Stimulated activated CD4-positive, alpha-beta T cell treated with anti-CD3 and anti-CD28 coated beads, Interleukin-4, amount 100 ng/mL, for 4 hours (primary cell): ENCODE data around the gene UVRAG.
"Not testable (repeated sequence)": the region's sequence is repeated elsewhere in the genome, so short reads cannot be mapped to it uniquely, and the experiment has no call there.

ENCODE experiments used
- DNase-seq, 2 experiments: peaks; one replicate each; pipeline ENCODE4 v3.0.0-alpha.2; 2020

UVRAG gene

DNA sequence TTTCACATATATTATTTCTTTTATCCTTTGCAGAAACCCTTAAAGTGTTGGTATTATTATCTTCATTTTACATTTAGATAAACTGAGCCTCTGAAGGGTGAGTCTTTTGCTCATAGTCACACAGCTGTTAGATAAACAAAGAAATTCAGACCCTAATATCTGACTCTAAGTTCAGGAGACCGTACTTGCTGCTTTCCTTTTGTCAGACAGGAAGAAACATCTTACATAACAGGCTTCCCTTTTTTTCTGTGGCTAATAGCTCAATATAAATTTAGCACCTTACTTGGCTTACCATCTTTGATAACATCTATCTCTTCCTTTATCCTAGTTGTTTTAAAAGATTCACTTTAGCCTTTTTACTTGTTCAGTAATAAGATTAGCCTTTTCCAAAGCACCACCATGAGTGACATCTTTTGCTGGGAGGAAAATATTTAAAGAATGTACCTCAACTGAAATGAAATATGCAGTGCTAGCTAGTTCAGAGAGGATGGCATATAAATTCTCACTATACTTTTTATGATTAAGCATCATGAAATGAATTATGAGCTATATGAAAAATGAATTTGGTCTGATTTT lies 262.7 kb downstream of the UVRAG start:
- no peak for DNase-seq

GRCh38 chr11:76081084-76081483 lies 266.1 kb downstream of the UVRAG start:
- not testable (repeated sequence) for DNase-seq

DNA sequence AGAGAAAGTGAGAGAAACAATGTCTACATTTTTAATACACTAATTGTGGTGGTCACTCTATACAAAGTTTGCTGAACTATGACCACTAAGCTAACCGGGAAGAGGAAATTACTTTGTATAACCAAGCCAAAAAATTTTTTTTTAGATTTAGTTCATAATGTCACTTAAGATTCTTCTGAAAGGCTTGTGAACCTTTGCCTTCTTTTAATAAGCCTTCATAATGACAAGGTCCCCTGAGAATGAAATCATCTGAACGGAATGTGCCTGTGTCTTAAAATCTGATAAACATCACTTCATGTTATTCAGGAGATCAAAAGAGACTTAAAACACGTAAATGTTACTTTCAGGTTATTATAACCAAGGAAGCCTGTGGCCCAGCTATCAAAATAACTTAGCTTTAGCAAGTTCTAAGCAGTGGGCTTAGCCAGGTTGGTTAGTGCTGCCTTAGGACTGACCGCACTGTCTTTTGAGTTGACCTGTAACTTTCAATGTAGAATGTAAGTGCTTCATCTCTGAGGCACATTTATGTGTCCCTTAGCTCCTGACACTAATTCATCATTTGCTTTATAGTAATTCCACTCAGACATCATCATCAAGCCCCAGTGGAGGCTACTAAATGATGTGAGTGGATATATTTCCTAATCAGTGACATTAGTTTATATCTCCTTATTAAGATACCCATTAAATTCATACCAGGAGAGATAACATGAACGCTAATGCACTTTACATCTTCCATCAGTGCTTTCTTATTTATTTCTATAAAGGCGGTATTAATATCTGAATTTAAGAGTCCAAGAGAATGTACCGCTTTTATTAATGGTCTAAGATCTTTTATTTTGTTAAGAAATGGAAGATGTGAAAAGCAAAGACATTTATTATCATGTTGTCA lies 268.8 kb downstream of the UVRAG start:
- no peak for DNase-seq

- DNase-seq, result no peak
Observed at GRCh38 chr11:76085270-76085669, 270.3 kb downstream of the UVRAG start.

- DNase-seq, result no peak
Observed at GRCh38 chr11:76086743-76087635, 272.0 kb downstream of the UVRAG start.

DNA sequence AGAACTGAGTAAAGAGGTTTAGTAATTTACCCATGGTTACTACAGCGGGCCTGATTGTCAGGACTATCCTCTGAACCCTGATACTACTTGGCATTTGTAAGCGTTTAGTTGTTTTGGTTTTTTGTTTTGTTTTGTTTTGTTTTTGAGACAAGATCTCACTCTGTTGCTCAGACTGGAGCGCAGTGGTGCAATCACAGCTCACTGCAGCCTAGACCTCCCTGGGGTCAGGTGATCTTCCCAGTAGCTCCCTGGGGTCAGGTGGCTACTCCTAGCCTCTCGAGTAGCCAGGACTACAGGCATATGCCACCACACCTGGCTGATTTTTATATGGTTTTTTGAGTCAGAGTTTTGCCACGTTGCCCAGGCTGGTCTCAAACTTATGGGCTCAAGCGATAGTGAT lies 272.7 kb downstream of the UVRAG start:
- DNase-seq, result no peak

GRCh38 chr11:76088511-76088910 lies 273.5 kb downstream of the UVRAG start:
- DNase-seq, result no peak

- no peak for DNase-seq
Observed at GRCh38 chr11:76090174-76090573, 275.2 kb downstream of the UVRAG start.

GRCh38 chr11:76090821-76091220 lies 275.8 kb downstream of the UVRAG start:
- DNase-seq, result no peak

DNA sequence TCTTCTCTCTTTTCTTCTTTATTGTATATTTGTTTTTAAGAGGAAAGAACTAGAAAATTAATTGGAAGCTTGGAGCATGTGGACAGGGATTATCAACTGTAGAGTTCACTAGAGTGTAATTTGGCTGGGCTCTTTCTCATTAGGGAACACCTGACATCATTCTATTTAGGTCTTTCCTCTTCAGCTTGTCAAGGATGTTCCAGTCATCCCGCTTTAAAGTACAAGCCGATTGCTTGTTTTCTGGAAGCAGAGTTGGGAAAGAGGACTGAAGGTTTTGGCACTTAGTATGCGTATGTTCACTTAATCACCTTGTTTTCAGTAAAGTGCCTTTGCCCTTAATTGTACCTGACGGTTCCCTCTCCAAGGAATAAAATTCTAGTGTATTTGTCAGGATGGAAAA lies 279.7 kb downstream of the UVRAG start:
- DNase-seq, result no peak

- DNase-seq, result no peak
Observed at GRCh38 chr11:76095891-76096290, 280.9 kb downstream of the UVRAG start.

- no peak for DNase-seq
Observed at GRCh38 chr11:76096552-76096951, 281.5 kb downstream of the UVRAG start.

DNA sequence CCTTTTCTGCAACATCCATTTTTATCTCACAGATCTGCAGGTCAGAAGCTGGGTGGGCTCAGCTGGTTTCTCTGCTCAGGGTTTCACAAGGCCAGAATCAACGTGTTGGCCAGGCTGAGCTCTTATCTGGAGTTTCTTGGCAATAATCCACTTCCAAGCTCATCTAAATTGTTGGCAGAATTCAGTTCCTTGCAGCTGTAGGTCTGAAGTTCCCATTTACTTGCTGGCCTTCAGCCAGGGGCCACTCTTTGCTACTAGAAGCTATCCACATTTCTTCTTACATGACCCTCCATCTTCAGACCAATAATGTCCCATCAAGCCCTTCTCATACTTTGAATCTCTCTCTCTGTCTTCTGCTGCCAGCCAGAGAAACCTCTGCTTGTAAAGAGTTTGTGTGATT lies 287.8 kb downstream of the UVRAG start:
- DNase-seq, result no peak

DNA sequence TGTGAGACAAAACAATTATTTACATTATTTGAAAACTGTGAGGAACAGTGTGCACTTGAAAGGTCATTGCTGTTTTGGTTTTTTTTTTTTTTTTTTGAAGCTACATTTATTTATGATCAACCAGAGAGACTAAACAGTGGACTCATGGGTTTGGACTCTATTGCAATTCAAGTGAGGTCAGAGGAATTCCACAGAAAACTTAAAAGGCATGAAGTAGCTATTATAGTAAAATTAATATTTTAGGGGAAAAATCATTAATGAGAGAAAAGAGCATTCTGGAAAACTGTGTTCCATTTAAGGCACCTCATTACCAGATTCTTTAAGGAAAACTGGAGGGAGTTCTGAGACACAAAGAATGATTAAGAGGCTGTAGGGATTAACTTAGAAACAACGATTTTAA lies 288.4 kb downstream of the UVRAG start:
- DNase-seq, result no peak

- DNase-seq, result no peak
Observed at GRCh38 chr11:76104285-76104684, 289.3 kb downstream of the UVRAG start.

DNA sequence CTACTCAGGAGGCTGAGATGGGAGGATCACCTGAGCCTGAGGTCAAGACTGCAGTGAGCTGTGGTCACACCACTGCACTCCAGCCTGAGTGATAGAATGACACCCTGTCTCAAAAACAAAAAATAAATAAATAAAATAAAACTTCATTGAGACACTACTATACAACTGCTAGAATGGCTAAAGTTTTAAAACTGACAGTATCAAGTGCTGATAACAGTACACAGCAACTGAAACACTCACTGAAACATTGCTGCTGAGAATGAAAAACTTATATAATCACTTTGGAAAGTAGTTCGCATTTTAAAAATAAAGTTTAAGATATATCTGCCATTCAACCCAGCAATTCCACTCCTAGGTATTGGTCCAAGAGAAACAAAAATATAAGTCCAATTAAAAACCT lies 290.6 kb downstream of the UVRAG start:
- no peak for DNase-seq

- no peak for DNase-seq
Observed at GRCh38 chr11:76107971-76108370, 293.0 kb downstream of the UVRAG start.

- no peak for DNase-seq
Observed at GRCh38 chr11:76114238-76114637, 299.2 kb downstream of the UVRAG start.

- DNase-seq, result no peak
Observed at GRCh38 chr11:76115555-76115954, 300.5 kb downstream of the UVRAG start.

GRCh38 chr11:76119032-76119431 lies 304.0 kb downstream of the UVRAG start:
- DNase-seq, result no peak

- DNase-seq, result no peak
Observed at GRCh38 chr11:76119779-76120178, 304.8 kb downstream of the UVRAG start.

DNA sequence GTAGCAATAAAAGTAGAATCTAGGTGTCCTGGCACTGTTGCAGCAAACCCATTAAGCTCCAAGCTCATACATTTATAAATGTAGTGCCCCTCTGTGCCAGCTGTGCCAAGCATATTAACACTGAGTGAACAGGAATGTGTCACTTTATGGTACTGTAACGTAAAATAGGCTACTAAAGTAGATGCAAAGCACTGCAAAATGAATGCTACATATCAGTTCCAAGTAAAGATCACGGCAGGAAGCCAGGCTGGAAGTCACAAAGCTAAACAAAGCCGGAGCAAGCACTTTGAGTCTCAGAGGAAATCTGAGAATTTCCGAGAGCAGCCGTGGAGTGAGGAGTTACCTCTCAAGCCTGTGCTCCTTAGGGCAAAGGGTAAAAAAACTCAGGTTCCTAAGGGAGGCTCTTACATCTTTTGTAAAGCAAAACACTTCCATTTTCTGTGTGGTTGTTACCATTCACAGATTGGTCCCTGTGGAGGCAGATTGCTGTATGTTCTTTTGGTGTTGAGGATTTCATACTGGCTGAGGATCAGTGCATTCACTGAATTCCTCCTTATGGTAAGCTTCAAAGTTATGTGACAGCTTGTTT lies 305.6 kb downstream of the UVRAG start:
- no peak for DNase-seq

DNA sequence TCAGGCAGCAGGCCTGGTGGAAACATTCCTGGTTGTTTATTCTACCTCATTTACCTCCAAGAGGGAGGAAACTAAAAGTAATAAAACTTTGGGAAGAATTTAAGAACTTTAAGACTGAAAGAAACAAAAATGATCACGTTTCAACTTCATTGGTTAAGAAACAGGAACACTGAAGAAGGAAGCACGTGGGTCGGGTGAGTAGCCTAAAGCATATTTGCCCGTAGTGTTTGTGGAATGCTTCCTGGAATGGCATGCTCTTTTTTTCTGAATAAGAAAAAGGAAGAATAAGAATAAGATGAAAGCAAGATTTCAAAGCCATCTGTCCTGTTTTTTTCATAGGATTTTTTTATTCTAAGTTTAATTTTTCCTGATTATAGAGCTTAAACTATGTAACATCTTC lies 308.2 kb downstream of the UVRAG start:
- no peak for DNase-seq
